SK-N-SH (cell line): ENCODE measurements around the gene PPP1R12A. TPM values are rescaled to one million over a fixed set of nuclear protein-coding genes. Genes with fewer than 3 reads are reported as not detected.

Experiments used
- CTCF ChIA-PET: fragments of 300-600, 350-600 bp; formaldehyde crosslinking; extraction: SDS; loops from one replicate; lab custom pipeline; 2021; lab: Yijun Ruan, JAX
- POLR2A ChIA-PET: fragments of 350-600 bp; sonication (Branson Sonifier 250); formaldehyde crosslinking; extraction: SDS; loops from one replicate; lab custom pipeline; 2020; ENCODE audit warnings: antibody characterized with exemption, inconsistent platforms; lab: Yijun Ruan, JAX
- DNase-seq: peaks from one replicate; pipeline ENCODE4 v3.0.0; 2012
- H2AFZ ChIP-seq: fragments of 200-600 bp; sonication (generic); 2 replicates; pipeline ENCODE4 v1.8.1; 2016; ENCODE audit warnings: antibody characterized with exemption, mild to moderate bottlenecking, low read depth
- H3F3A ChIP-seq: fragments of 200-600 bp; sonication (generic); replicated peaks from 2 replicates; pipeline ENCODE3; 2016; ENCODE audit warnings: antibody characterized with exemption, mild to moderate bottlenecking; ENCODE audit not compliant: insufficient read depth
- H3K27ac ChIP-seq, 2 experiments: fragments of 200-500 bp in 1 of 2; fragments of 200-600 bp in 1 of 2; sonication (Bioruptor generic) in 1 of 2; sonication (generic), shearing (Covaris generic) in 1 of 2; 2 replicates each; pipeline versions ENCODE4 v1.5.1 to v1.6.1; 2014 to 2016; ENCODE audit warnings: low read depth in 2 of 2, inconsistent platforms in 1 of 2, low read length in 1 of 2, mild to moderate bottlenecking in 1 of 2, mixed read lengths in 1 of 2
- H3K27me3 ChIP-seq: fragments of 200-600 bp; sonication (generic), shearing (Covaris generic); 2 replicates; pipeline ENCODE4 v1.6.1; 2016; ENCODE audit warnings: mixed run types; ENCODE audit not compliant: insufficient read depth
- H3K36me3 ChIP-seq, 2 experiments: fragments of 200-500 bp in 1 of 2; fragments of 200-600 bp in 1 of 2; sonication (Bioruptor generic) in 1 of 2; sonication (generic) in 1 of 2; replicated peaks in 1 of 2; 2 replicates each; pipeline versions ENCODE3 to v1.5.1; 2014 to 2016; ENCODE audit warnings: low read length in 1 of 2, mild to moderate bottlenecking in 1 of 2; ENCODE audit not compliant: insufficient read depth in 2 of 2, control insufficient read depth in 1 of 2
- H3K4me1 ChIP-seq, 2 experiments: fragments of 200-500 bp in 1 of 2; fragments of 200-600 bp in 1 of 2; sonication (Bioruptor generic) in 1 of 2; sonication (generic), shearing (Covaris generic) in 1 of 2; 2 replicates each; pipeline versions ENCODE4 v1.5.1 to v1.6.1; 2014 to 2016; ENCODE audit warnings: low read depth in 1 of 2, low read length in 1 of 2, mixed run types in 1 of 2; ENCODE audit not compliant: insufficient read depth in 2 of 2, control insufficient read depth in 1 of 2
- H3K4me2 ChIP-seq: fragments of 200-600 bp; sonication (generic), shearing (Covaris generic); 2 replicates; pipeline ENCODE4 v1.6.1; 2017; ENCODE audit warnings: mixed run types
- H3K4me3 ChIP-seq, 2 experiments: fragments of 200-500 bp in 1 of 2; fragments of 200-600 bp in 1 of 2; sonication (Bioruptor generic) in 1 of 2; sonication (generic), shearing (Covaris generic) in 1 of 2; 2 replicates each; pipeline versions ENCODE4 v1.5.1 to v1.8.1; 2014 to 2016; ENCODE audit warnings: low read depth in 2 of 2, inconsistent platforms in 1 of 2, low read length in 1 of 2, mild to moderate bottlenecking in 1 of 2, mixed read lengths in 1 of 2, moderate library complexity in 1 of 2
- H3K79me2 ChIP-seq: fragments of 200-600 bp; sonication (generic); 2 replicates; pipeline ENCODE4 v1.8.1; 2017; ENCODE audit warnings: mild to moderate bottlenecking; ENCODE audit not compliant: insufficient read depth
- H3K9ac ChIP-seq: fragments of 200-600 bp; sonication (generic); 2 replicates; pipeline ENCODE4 v1.6.1; 2017; ENCODE audit warnings: mixed run types
- H3K9me2 ChIP-seq: fragments of 200-600 bp; sonication (generic); 2 replicates; pipeline ENCODE4 v1.6.1; 2017; ENCODE audit warnings: mixed run types
- H3K9me3 ChIP-seq: fragments of 200-600 bp; sonication (generic); 2 replicates; pipeline ENCODE4 v1.6.1; 2017; ENCODE audit warnings: mixed run types, mild to moderate bottlenecking, moderate library complexity
- H4K20me1 ChIP-seq: fragments of 200-600 bp; sonication (generic); 2 replicates; pipeline ENCODE4 v1.6.1; 2017; ENCODE audit warnings: mild to moderate bottlenecking, mixed run types; ENCODE audit not compliant: insufficient read depth
- CHD2 ChIP-seq: fragments of 150-350 bp; IDR thresholded peaks from 2 replicates; pipeline ENCODE4 v1.6.1; 2018; ENCODE audit warnings: low read length; ENCODE audit not compliant: partially characterized antibody
- CTCF ChIP-seq: fragments of 200-600 bp; sonication (generic); IDR thresholded peaks from 2 replicates; pipeline ENCODE4 v1.6.1; 2017; ENCODE audit warnings: antibody characterized with exemption, mild to moderate bottlenecking, moderate library complexity
- ELF1 ChIP-seq: IDR thresholded peaks from 2 replicates; pipeline ENCODE4 v1.4.0; 2012
- EP300 ChIP-seq, 2 experiments: IDR thresholded peaks; 2 replicates each; pipeline versions ENCODE4 v1.4.0 to v1.6.1; 2012; ENCODE audit warnings: borderline replicate concordance in 1 of 2, low read depth in 1 of 2, low read length in 1 of 2
- FOSL2 ChIP-seq: IDR thresholded peaks from 2 replicates; pipeline ENCODE4 v1.4.0; 2012; ENCODE audit warnings: low read depth, mild to moderate bottlenecking, moderate library complexity, borderline replicate concordance
- GABPA ChIP-seq: IDR thresholded peaks from 2 replicates; pipeline ENCODE4 v1.4.0; 2012; ENCODE audit warnings: low read depth, mild to moderate bottlenecking
- NRF1 ChIP-seq: IDR thresholded peaks from 2 replicates; pipeline ENCODE4 v1.6.1; 2012; ENCODE audit warnings: low read depth, mild to moderate bottlenecking, low read length
- RAD21 ChIP-seq: IDR thresholded peaks from 2 replicates; pipeline ENCODE4 v1.6.1; 2012; ENCODE audit warnings: mild to moderate bottlenecking, low read length
- RFX5 ChIP-seq: IDR thresholded peaks from 2 replicates; pipeline ENCODE4 v1.6.1; 2012; ENCODE audit warnings: mild to moderate bottlenecking, improper control_type of control experiment, low read length
- RXRA ChIP-seq: IDR thresholded peaks from 2 replicates; pipeline ENCODE4 v1.4.0; 2012; ENCODE audit warnings: low read depth, mild to moderate bottlenecking, borderline replicate concordance
- SIN3A ChIP-seq: IDR thresholded peaks from 2 replicates; pipeline ENCODE4 v1.6.1; 2012; ENCODE audit warnings: low read depth, mild to moderate bottlenecking, low read length, moderate library complexity, borderline replicate concordance
- SMC3 ChIP-seq: IDR thresholded peaks from 2 replicates; pipeline ENCODE4 v1.6.1; 2012; ENCODE audit warnings: low read depth, low read length, improper control_type of control experiment
- TEAD4 ChIP-seq: IDR thresholded peaks from 2 replicates; pipeline ENCODE4 v1.4.0; 2012; ENCODE audit warnings: mild to moderate bottlenecking, borderline replicate concordance; ENCODE audit not compliant: insufficient read depth
- YY1 ChIP-seq: IDR thresholded peaks from 2 replicates; pipeline ENCODE4 v1.4.0; 2012; ENCODE audit warnings: low read depth, mild to moderate bottlenecking
- WGBS: methylation state at CpG from one replicate; pipeline ENCODE4 v1.1.6; 2017; ENCODE audit warnings: low lambda C conversion rate; 5-methylcytosine and 5-hydroxymethylcytosine counted together
- polyA plus RNA-seq, 3 experiments: library from polyadenylated mRNA; depleted of rRNA; stranded (reverse); fragments of >200 nt; gene quantifications; 2 replicates each; pipeline ENCODE4 v1.2.3, GENCODE V29; 2012

The PPP1R12A gene
- polyA plus RNA-seq, 1 of the 3 experiments (the other 2 are of a cell fraction), result 26.0 TPM

GRCh38 chr12:79887890-79888289, 47.0 kb downstream of the PPP1R12A start:
- Histone ChIP-seq H3F3A (peaks cover 30% of the 10 kb centered on the region), H3K9ac (no peak overlapping the region), H3K9me2 (no peaks in the 10 kb centered on the region), H3K9me3 (no peaks in the 10 kb centered on the region), H4K20me1 (peaks cover 81% of the 10 kb centered on the region), H3K79me2 (peaks cover 100% of the 10 kb centered on the region), H3K4me3 (no peak overlapping the region), H2AFZ (no peak overlapping the region), H3K36me3 (peaks cover 0 to 11% of the 10 kb centered on the region in 2 experiments), H3K4me2 (no peak overlapping the region), H3K27ac (peak overlapping the region in 1 of 2 experiments; percentile 33; a peak in 1 of 4 replicates), H3K27me3 (no peaks in the 10 kb centered on the region), H3K4me1 (peaks cover 0 to 16% of the 10 kb centered on the region in 2 experiments; a peak in 3 of 4 replicates)
- no peak for DNase-seq
- TF ChIP-seq ELF1 (no peak), RXRA (no peak), GABPA (no peak), EP300 (IDR thresholded peaks at IDR 0.05; ENCODE audit: borderline replicate concordance in 1 of 2, low read depth in 1 of 2, low read length in 1 of 2) (no peak), RFX5 (no peak), CHD2 (no peak), NRF1 (no peak), SIN3A (no peak), FOSL2 (no peak), TEAD4 (no peak)
- CTCF ChIA-PET, result interaction anchor here (1.2 to 2.1 kb wide), 3 partner anchors 10 to 343 kb away, joined by 3 to 6 read pairs (median 3); no protein-coding TSS in a partner anchor
- POLR2A ChIA-PET, result no interaction called here
- 87% methylated on average over 1 of the region's 1 CpG for WGBS

- H3K9ac ChIP-seq, result peak overlapping the region; percentile 4; the same call in 1 of the 2 replicates
- 69% methylated on average over 3 of the region's 3 CpGs for WGBS
- ChIA-PET CTCF (interaction anchor here (0.6 to 2.1 kb wide), 11 partner anchors 8 to 300 kb away, joined by 3 to 6 read pairs (median 4); no protein-coding TSS in a partner anchor), POLR2A (no interaction called here)
- H3K4me3 ChIP-seq, result 0 out of 4 replicates have a peak overlapping the region, but pooled peaks of 1 of the 2 experiments have one; percentile 1
- peak; percentile 6 for DNase-seq
- H3K27ac ChIP-seq, result peak overlapping the region in 1 of 2 experiments; percentile 33; a peak in 2 of 4 replicates
- H3K9me3 ChIP-seq, result no peaks in the 10 kb centered on the region
- peaks cover 100% of the 10 kb centered on the region for H3K79me2 ChIP-seq
- H3K4me1 ChIP-seq, result peaks cover 0 to 16% of the 10 kb centered on the region in 2 experiments; a peak in 3 of 4 replicates
- peak; percentile 72 for TF ChIP-seq CTCF
- no peak for TF ChIP-seq RXRA
- peak; percentile 55; the same call in 1 of the 2 replicates for TF ChIP-seq SMC3
- no peak for TF ChIP-seq YY1
- peak; percentile 64 for TF ChIP-seq RAD21
- no peaks in the 10 kb centered on the region for H3K27me3 ChIP-seq
- H3K9me2 ChIP-seq, result no peaks in the 10 kb centered on the region
- H4K20me1 ChIP-seq, result peaks cover 88% of the 10 kb centered on the region
- peaks cover 0 to 9% of the 10 kb centered on the region in 2 experiments for H3K36me3 ChIP-seq
- peaks cover 30% of the 10 kb centered on the region for H3F3A ChIP-seq
- H3K4me2 ChIP-seq, result peak overlapping the region; percentile 19; the same call in 1 of the 2 replicates
- H2AFZ ChIP-seq, result no peak overlapping the region
Observed at GRCh38 chr12:79886917-79887519, 47.9 kb downstream of the PPP1R12A start.
